H1 (cell line): ENCODE measurements around the gene DPYSL4. TPM values are rescaled to one million over a fixed set of nuclear protein-coding genes. Genes with fewer than 3 reads are reported as not detected.

Experiments
- CTCF ChIA-PET: fragments of 300-600 bp; sonication (Branson Sonifier 250); formaldehyde crosslinking; loops from one replicate; lab custom pipeline; 2021; ENCODE audit not compliant: partially characterized antibody; lab: Charles Lee
- POLR2A ChIA-PET: fragments of 300-600 bp; sonication (Branson Sonifier 250); formaldehyde crosslinking; loops from one replicate; lab custom pipeline; 2021; ENCODE audit warnings: inconsistent platforms; ENCODE audit not compliant: partially characterized antibody; lab: Charles Lee
- DNase-seq, 2 experiments: peaks; one replicate each; pipeline versions ENCODE4 v3.0.0 to v3.0.0-alpha.2; 2010 to 2022; ENCODE audit warnings: low spot score in 2 of 2, low read depth in 1 of 2, mixed read lengths in 1 of 2
- FAIRE-seq: peaks from 2 replicates; lab custom pipeline; 2011; peaks lifted over from hg19 to GRCh38; lab: Jason Lieb, UNC
- H2AFZ ChIP-seq: 2 replicates; pipeline ENCODE4 v1.8.1; 2012; ENCODE audit warnings: low read length, inconsistent platforms
- H2AK5ac ChIP-seq: 2 replicates; pipeline ENCODE4 v1.6.1; 2013; ENCODE audit warnings: low read depth, low read length
- H2BK120ac ChIP-seq: replicated peaks from 2 replicates; pipeline ENCODE3; 2013; ENCODE audit warnings: low read depth, low read length, inconsistent platforms
- H2BK12ac ChIP-seq: 2 replicates; pipeline ENCODE4 v1.6.1; 2013; ENCODE audit warnings: low read depth, low read length
- H2BK15ac ChIP-seq: 2 replicates; pipeline ENCODE4 v1.6.1; 2013; ENCODE audit warnings: low read length
- H2BK20ac ChIP-seq: 2 replicates; pipeline ENCODE4 v1.6.1; 2013; ENCODE audit warnings: low read length
- H2BK5ac ChIP-seq: 2 replicates; pipeline ENCODE4 v1.6.1; 2013; ENCODE audit warnings: low read depth, low read length
- H3K14ac ChIP-seq: 2 replicates; pipeline ENCODE4 v1.6.1; 2013; ENCODE audit warnings: inconsistent platforms; ENCODE audit not compliant: insufficient read length
- H3K18ac ChIP-seq: 2 replicates; pipeline ENCODE4 v1.6.1; 2013; ENCODE audit warnings: low read length; ENCODE audit errors: extremely low read depth
- H3K23ac ChIP-seq: 2 replicates; pipeline ENCODE4 v1.6.1; 2013; ENCODE audit warnings: inconsistent platforms; ENCODE audit not compliant: insufficient read length
- H3K23me2 ChIP-seq: 2 replicates; pipeline ENCODE4 v1.6.1; 2013; ENCODE audit warnings: low read depth, low read length
- H3K27ac ChIP-seq: 2 replicates; pipeline ENCODE4 v1.6.1; 2011; ENCODE audit warnings: low read depth, low read length, inconsistent platforms
- H3K27me3 ChIP-seq, 4 experiments: replicated peaks in 1 of 4; 1 replicate in 1 of 4; 2 replicates in 3 of 4; pipeline versions ENCODE4 v1.6.1 to v1.8.1; 2011 to 2013; ENCODE audit warnings: low read length in 3 of 4, mild to moderate bottlenecking in 3 of 4, inconsistent platforms in 2 of 4, mixed read lengths in 2 of 4, moderate library complexity in 1 of 4; ENCODE audit not compliant: control insufficient read depth in 3 of 4, insufficient read depth in 3 of 4; ENCODE audit errors: extremely low read depth in 1 of 4
- H3K36me3 ChIP-seq, 4 experiments: 2 replicates each; pipeline versions ENCODE4 v1.6.1 to v1.8.1; 2011 to 2013; ENCODE audit warnings: mild to moderate bottlenecking in 4 of 4, low read length in 3 of 4, moderate library complexity in 2 of 4, control low read depth in 1 of 4, inconsistent platforms in 1 of 4; ENCODE audit not compliant: insufficient read depth in 4 of 4, control insufficient read depth in 2 of 4
- H3K4ac ChIP-seq: replicated peaks from 2 replicates; pipeline ENCODE3; 2013; ENCODE audit warnings: low read length, low read depth, mixed read lengths, inconsistent platforms; ENCODE audit not compliant: insufficient read length
- H3K4me1 ChIP-seq, 4 experiments: replicated peaks in 1 of 4; 1 replicate in 1 of 4; 2 replicates in 3 of 4; pipeline versions ENCODE4 v1.6.1 to v1.8.1; 2011 to 2013; ENCODE audit warnings: low read length in 3 of 4, inconsistent platforms in 2 of 4, mixed read lengths in 1 of 4; ENCODE audit not compliant: insufficient read depth in 4 of 4, control insufficient read depth in 3 of 4
- H3K4me2 ChIP-seq, 2 experiments: 2 replicates each; pipeline versions ENCODE4 v1.6.1 to v1.8.1; 2011 to 2013; ENCODE audit warnings: low read depth in 2 of 2, low read length in 2 of 2, control low read depth in 1 of 2, inconsistent platforms in 1 of 2, mild to moderate bottlenecking in 1 of 2; ENCODE audit not compliant: insufficient read depth in 1 of 2
- H3K4me3 ChIP-seq, 4 experiments: fragments of 200-600, 300-600 bp in 1 of 4; sonication (generic), shearing (Covaris generic), sonication (Bioruptor Twin) in 1 of 4; 2 replicates each; pipeline versions ENCODE4 v1.5.1 to v1.8.1; 2011 to 2016; ENCODE audit warnings: low read length in 4 of 4, low read depth in 3 of 4, control low read depth in 2 of 4, inconsistent platforms in 2 of 4, mild to moderate bottlenecking in 2 of 4, mixed read lengths in 1 of 4, moderate library complexity in 1 of 4; ENCODE audit not compliant: insufficient read depth in 2 of 4; ENCODE audit errors: extremely low read depth in 1 of 4
- H3K56ac ChIP-seq: replicated peaks from 2 replicates; pipeline ENCODE3; 2013; ENCODE audit warnings: low read depth, mild to moderate bottlenecking, mixed read lengths, low read length, inconsistent platforms; ENCODE audit not compliant: insufficient read length
- H3K79me1 ChIP-seq: 2 replicates; pipeline ENCODE4 v1.6.1; 2013; ENCODE audit warnings: low read depth, low read length, control low read depth
- H3K79me2 ChIP-seq, 2 experiments: 2 replicates each; pipeline versions ENCODE4 v1.6.1 to v1.8.1; 2012 to 2013; ENCODE audit warnings: low read length in 2 of 2, mild to moderate bottlenecking in 2 of 2, inconsistent platforms in 1 of 2; ENCODE audit not compliant: insufficient read depth in 2 of 2, control insufficient read depth in 1 of 2
- H3K9ac ChIP-seq, 4 experiments: replicated peaks in 1 of 4; 1 replicate in 1 of 4; 2 replicates in 3 of 4; pipeline versions ENCODE4 v1.6.1 to v1.8.1; 2011 to 2013; ENCODE audit warnings: low read depth in 3 of 4, low read length in 3 of 4, control low read depth in 2 of 4, mild to moderate bottlenecking in 2 of 4, moderate library complexity in 2 of 4, inconsistent platforms in 1 of 4; ENCODE audit errors: extremely low read depth in 1 of 4
- H3K9me3 ChIP-seq, 2 experiments: 2 replicates each; pipeline versions ENCODE4 v1.6.1 to v1.8.1; 2012 to 2013; ENCODE audit warnings: mild to moderate bottlenecking in 2 of 2, moderate library complexity in 2 of 2, control low read depth in 1 of 2, inconsistent platforms in 1 of 2, low read depth in 1 of 2, low read length in 1 of 2, mixed read lengths in 1 of 2; ENCODE audit not compliant: insufficient read depth in 2 of 2
- H4K20me1 ChIP-seq, 2 experiments: replicated peaks in 1 of 2; 2 replicates each; pipeline versions ENCODE3 to v1.8.1; 2011 to 2013; ENCODE audit warnings: inconsistent platforms in 2 of 2, low read length in 2 of 2, mild to moderate bottlenecking in 1 of 2; ENCODE audit not compliant: insufficient read depth in 2 of 2, control insufficient read depth in 1 of 2
- H4K5ac ChIP-seq: 2 replicates; pipeline ENCODE4 v1.6.1; 2013; ENCODE audit warnings: low read length, low read depth, mixed read lengths, inconsistent platforms; ENCODE audit not compliant: insufficient read length
- H4K8ac ChIP-seq: 2 replicates; pipeline ENCODE4 v1.8.0; 2013; ENCODE audit warnings: mild to moderate bottlenecking, moderate library complexity, low read length, inconsistent platforms; ENCODE audit not compliant: insufficient read depth; ENCODE audit errors: extremely low read depth
- H4K91ac ChIP-seq: replicated peaks from 2 replicates; pipeline ENCODE3; 2013; ENCODE audit warnings: low read length, mixed read lengths, inconsistent platforms; ENCODE audit not compliant: insufficient read length
- CHD1 ChIP-seq: IDR thresholded peaks from 2 replicates; pipeline ENCODE4 v1.6.1; 2012; ENCODE audit warnings: low read depth, low read length, improper control_type of control experiment
- HDAC2 ChIP-seq, 2 experiments: fragments of 300-600 bp in 1 of 2; sonication (generic) in 1 of 2; IDR thresholded peaks; 2 replicates each; pipeline ENCODE4 v1.6.1; 2011 to 2012; ENCODE audit warnings: low read depth in 2 of 2, low read length in 2 of 2, mild to moderate bottlenecking in 2 of 2, moderate library complexity in 2 of 2, borderline replicate concordance in 1 of 2, inconsistent platforms in 1 of 2
- KDM4A ChIP-seq: IDR thresholded peaks from one replicate; pipeline ENCODE4 v1.7.1; 2012; ENCODE audit warnings: low read depth, mild to moderate bottlenecking, moderate library complexity, low read length, inconsistent platforms; ENCODE audit not compliant: severe bottlenecking
- KDM5A ChIP-seq: fragments of 200-600 bp; IDR thresholded peaks from 2 replicates; pipeline ENCODE4 v1.7.1; 2012; ENCODE audit warnings: mild to moderate bottlenecking, low read length, inconsistent platforms, mixed read lengths
- POLR2AphosphoS5 ChIP-seq: IDR thresholded peaks from 2 replicates; pipeline ENCODE4 v1.6.1; 2011; ENCODE audit warnings: low read depth, low read length
- RNF2 ChIP-seq: fragments of 200-900, 300-1000 bp; sonication (generic); IDR thresholded peaks from 2 replicates; pipeline ENCODE4 v1.7.1; 2016; ENCODE audit warnings: borderline replicate concordance, low read depth, mild to moderate bottlenecking, antibody characterized with exemption, low read length; ENCODE audit not compliant: poor library complexity, severe bottlenecking; ENCODE audit errors: missing control alignments
- RXRA ChIP-seq: IDR thresholded peaks from 2 replicates; pipeline ENCODE4 v1.6.1; 2011; ENCODE audit warnings: low read depth, mild to moderate bottlenecking, low read length, moderate library complexity; ENCODE audit not compliant: insufficient read depth
- SP4 ChIP-seq: IDR thresholded peaks from 2 replicates; pipeline ENCODE4 v1.6.1; 2012; ENCODE audit warnings: low read length, inconsistent platforms
- SUZ12 ChIP-seq: fragments of 200-600 bp; sonication (generic); IDR thresholded peaks from 2 replicates; pipeline ENCODE4 v1.6.1; 2012; ENCODE audit warnings: mild to moderate bottlenecking, inconsistent platforms, low read length, moderate library complexity, mixed read lengths
- TAF1 ChIP-seq: IDR thresholded peaks from 2 replicates; pipeline ENCODE4 v1.6.1; 2011; ENCODE audit warnings: mild to moderate bottlenecking, low read depth, low read length
- TCF12 ChIP-seq: IDR thresholded peaks from 2 replicates; pipeline ENCODE4 v1.6.1; 2011; ENCODE audit warnings: low read depth, mild to moderate bottlenecking, low read length
- TEAD4 ChIP-seq: IDR thresholded peaks from 2 replicates; pipeline ENCODE4 v1.6.1; 2012; ENCODE audit warnings: low read depth, low read length, inconsistent platforms, mixed read lengths
- USF2 ChIP-seq: IDR thresholded peaks from 2 replicates; pipeline ENCODE4 v1.6.1; 2011; ENCODE audit warnings: low read length, improper control_type of control experiment
- ZNF274 ChIP-seq: IDR thresholded peaks from 2 replicates; pipeline ENCODE4 v1.7.0; 2012; ENCODE audit warnings: low read length, borderline replicate concordance; ENCODE audit errors: extremely low read depth
- WGBS, 2 experiments: shearing (Covaris generic) in 1 of 2; methylation state at CpG; one replicate each; pipeline versions ENCODE4 v1.1.6 to v1.1.7; 2013 to 2015; ENCODE audit warnings: low lambda C conversion rate in 2 of 2, mixed read lengths in 2 of 2, inconsistent platforms in 1 of 2, low coverage in 1 of 2, missing lambda C conversion rate in 1 of 2; ENCODE audit not compliant: insufficient replicate concordance in 2 of 2, insufficient coverage in 1 of 2, insufficient read length in 1 of 2; ENCODE audit errors: extremely low coverage in 1 of 2, missing lambda C conversion rate in 1 of 2; 5-methylcytosine and 5-hydroxymethylcytosine counted together
- polyA plus RNA-seq, 7 experiments: library from polyadenylated mRNA; depleted of rRNA in 3 of 7; stranded (reverse) in 5 of 7; unstranded in 2 of 7; fragments of >200 nt in 5 of 7; fragments of 200-250 nt in 2 of 7; gene quantifications; 1 replicate in 5 of 7; 2 replicates in 1 of 7; 4 replicates in 1 of 7; pipeline versions ENCODE4 v1.2.1 to v1.2.3, GENCODE V29; 2011 to 2013; ENCODE audit warnings: missing spikeins in 2 of 7, mixed read lengths in 2 of 7
- total RNA-seq: library from RNA; stranded (reverse); fragmentation: NEBNext Ultra II Directional; extraction: Animal tissue kit (Norgen Biotek cat#: 25700); gene quantifications from 2 replicates; pipeline ENCODE4 v1.2.1, GENCODE V29; 2021

The DPYSL4 gene
- total and polyA plus RNA-seq, 2 of the 8 experiments (the other 6 are each of a cell fraction or from before 2014, with no cell fraction given) = 12.9 to 15.2 TPM

- no peak overlapping the region for H3K9ac ChIP-seq
- no peak overlapping the region for H4K91ac ChIP-seq
- no peaks in the 10 kb centered on the region for H3K23me2 ChIP-seq
- H3K27ac ChIP-seq = no peak overlapping the region
- H3K14ac ChIP-seq = no peak overlapping the region
- peaks cover 0 to 4% of the 10 kb centered on the region in 2 experiments for H4K20me1 ChIP-seq
- ChIA-PET CTCF (interaction anchor here (0.9 to 1.0 kb wide), 2 partner anchors 11 to 119 kb away, joined by 3 read pairs; no protein-coding TSS in a partner anchor), POLR2A (no interaction called here)
- no peak overlapping the region for H3K56ac ChIP-seq
- no peak overlapping the region for H3K4me3 ChIP-seq
- no peak overlapping the region for H2BK15ac ChIP-seq
- no peak overlapping the region for H3K4me2 ChIP-seq
- H2BK120ac ChIP-seq = no peak overlapping the region
- no peak overlapping the region for H4K8ac ChIP-seq
- H3K4me1 ChIP-seq = no peaks in the 10 kb centered on the region; a peak in 1 of 7 replicates
- no peak overlapping the region for H2AK5ac ChIP-seq
- H4K5ac ChIP-seq = no peak overlapping the region
- no peaks in the 10 kb centered on the region for H3K36me3 ChIP-seq
- H3K23ac ChIP-seq = no peak overlapping the region
- no peak overlapping the region for H2BK5ac ChIP-seq
- 89% methylated on average over 15 of the region's 15 CpGs; no CpG with 5 or more reads in 1 of the 2 experiments for WGBS, 2 experiments
- H3K79me1 ChIP-seq = no peaks in the 10 kb centered on the region
- FAIRE-seq (no peak), DNase-seq (no peak)
- no peak overlapping the region for H2BK12ac ChIP-seq
- H3K9me3 ChIP-seq = no peaks in the 10 kb centered on the region
- no peaks in the 10 kb centered on the region for H3K79me2 ChIP-seq
- H3K27me3 ChIP-seq = no peaks in the 10 kb centered on the region
- no peak overlapping the region for H2AFZ ChIP-seq
- no peak overlapping the region for H3K4ac ChIP-seq
- H3K18ac ChIP-seq = no peak overlapping the region
- H2BK20ac ChIP-seq = no peak overlapping the region
- TF ChIP-seq USF2 (no peak), ZNF274 (no peak), POLR2AphosphoS5 (no peak), RNF2 (no peak), SP4 (no peak), KDM5A (no peak), KDM4A (no peak), TCF12 (no peak), HDAC2 (IDR thresholded peaks at IDR 0.05; ENCODE audit: borderline replicate concordance in 1 of 2, low read depth in 2 of 2, low read length in 2 of 2) (no peak), TAF1 (no peak), SUZ12 (no peak), CHD1 (no peak), RXRA (no peak), TEAD4 (no peak)
Measured at GRCh38 chr10:132241496-132241895, 54.7 kb downstream of the DPYSL4 start.
